BE2C (cell line): ENCODE results near the gene KIFBP.

Experiments
- DNase-seq: peaks from one replicate; pipeline ENCODE4 v3.0.0-alpha.2; 2020
- H3K27me3 ChIP-seq: fragments of 250-450 bp; sonication (Bioruptor Pico); 2 replicates; pipeline ENCODE4 v1.5.1; 2020; ENCODE audit warnings: mild to moderate bottlenecking
- H3K36me3 ChIP-seq: fragments of 250-450 bp; sonication (Bioruptor Pico); 2 replicates; pipeline ENCODE4 v1.5.1; 2020; ENCODE audit warnings: mild to moderate bottlenecking
- H3K4me1 ChIP-seq: fragments of 250-450 bp; sonication (Bioruptor Pico); 2 replicates; pipeline ENCODE4 v1.5.1; 2020
- H3K4me3 ChIP-seq: 2 replicates; pipeline ENCODE4 v1.5.1; 2011; ENCODE audit warnings: low read depth, low read length
- H3K9me3 ChIP-seq: fragments of 250-450 bp; sonication (Bioruptor Pico); 2 replicates; pipeline ENCODE4 v1.5.1; 2020
- CTCF ChIP-seq: IDR thresholded peaks from 2 replicates; pipeline ENCODE4 v1.5.1; 2012; ENCODE audit warnings: mild to moderate bottlenecking, low read depth, low read length

KIFBP gene

GRCh38 chr10:69042417-69042816 is 53.8 kb downstream of the KIFBP start:
- H3K4me1 ChIP-seq: no peaks in the 10 kb centered on the region
- no peak overlapping the region for H3K4me3 ChIP-seq
- H3K27me3 ChIP-seq: no peaks in the 10 kb centered on the region
- TF ChIP-seq CTCF: no peak
- H3K9me3 ChIP-seq: no peaks in the 10 kb centered on the region
- no peaks in the 10 kb centered on the region for H3K36me3 ChIP-seq
- no peak for DNase-seq

GRCh38 chr10:69042838-69043237 is 54.2 kb downstream of the KIFBP start:
- Histone ChIP-seq H3K27me3 (no peaks in the 10 kb centered on the region), H3K36me3 (no peaks in the 10 kb centered on the region), H3K4me1 (no peaks in the 10 kb centered on the region), H3K9me3 (no peaks in the 10 kb centered on the region), H3K4me3 (no peak overlapping the region)
- DNase-seq: no peak
- no peak for TF ChIP-seq CTCF

- no peak for DNase-seq
- Histone ChIP-seq H3K27me3 (no peaks in the 10 kb centered on the region), H3K4me1 (no peaks in the 10 kb centered on the region), H3K9me3 (no peaks in the 10 kb centered on the region), H3K36me3 (no peaks in the 10 kb centered on the region), H3K4me3 (no peak overlapping the region)
- no peak for TF ChIP-seq CTCF
These were observed 55.4 kb downstream of the KIFBP start for GRCh38 chr10:69043931-69044531.

- no peaks in the 10 kb centered on the region for H3K36me3 ChIP-seq
- no peak for TF ChIP-seq CTCF
- no peak overlapping the region for H3K4me3 ChIP-seq
- H3K4me1 ChIP-seq: no peaks in the 10 kb centered on the region
- DNase-seq: no peak
- H3K27me3 ChIP-seq: no peaks in the 10 kb centered on the region
- H3K9me3 ChIP-seq: no peaks in the 10 kb centered on the region
These were observed 55.9 kb downstream of the KIFBP start for GRCh38 chr10:69044546-69044945.

GRCh38 chr10:69045441-69046300 is 57.1 kb downstream of the KIFBP start:
- Histone ChIP-seq H3K27me3 (no peaks in the 10 kb centered on the region), H3K9me3 (no peaks in the 10 kb centered on the region), H3K4me1 (no peaks in the 10 kb centered on the region), H3K4me3 (no peak overlapping the region), H3K36me3 (no peaks in the 10 kb centered on the region)
- no peak for TF ChIP-seq CTCF
- no peak for DNase-seq
